HG03097 (cell line): Measurements from ENCODE around the gene NFE2L1.
"Not testable (repeated sequence)": the region's sequence is repeated elsewhere in the genome, so short reads cannot be mapped to it uniquely, and the experiment has no call there.

Experiments
- ATAC-seq: cut with Tn5 transposase; IDR thresholded peaks from one replicate; pipeline ENCODE4 v1.9.1; 2021; ENCODE audit not compliant: unreplicated experiment, low FRiP score

Gene NFE2L1, protein sequence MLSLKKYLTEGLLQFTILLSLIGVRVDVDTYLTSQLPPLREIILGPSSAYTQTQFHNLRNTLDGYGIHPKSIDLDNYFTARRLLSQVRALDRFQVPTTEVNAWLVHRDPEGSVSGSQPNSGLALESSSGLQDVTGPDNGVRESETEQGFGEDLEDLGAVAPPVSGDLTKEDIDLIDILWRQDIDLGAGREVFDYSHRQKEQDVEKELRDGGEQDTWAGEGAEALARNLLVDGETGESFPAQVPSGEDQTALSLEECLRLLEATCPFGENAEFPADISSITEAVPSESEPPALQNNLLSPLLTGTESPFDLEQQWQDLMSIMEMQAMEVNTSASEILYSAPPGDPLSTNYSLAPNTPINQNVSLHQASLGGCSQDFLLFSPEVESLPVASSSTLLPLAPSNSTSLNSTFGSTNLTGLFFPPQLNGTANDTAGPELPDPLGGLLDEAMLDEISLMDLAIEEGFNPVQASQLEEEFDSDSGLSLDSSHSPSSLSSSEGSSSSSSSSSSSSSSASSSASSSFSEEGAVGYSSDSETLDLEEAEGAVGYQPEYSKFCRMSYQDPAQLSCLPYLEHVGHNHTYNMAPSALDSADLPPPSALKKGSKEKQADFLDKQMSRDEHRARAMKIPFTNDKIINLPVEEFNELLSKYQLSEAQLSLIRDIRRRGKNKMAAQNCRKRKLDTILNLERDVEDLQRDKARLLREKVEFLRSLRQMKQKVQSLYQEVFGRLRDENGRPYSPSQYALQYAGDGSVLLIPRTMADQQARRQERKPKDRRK

DNA sequence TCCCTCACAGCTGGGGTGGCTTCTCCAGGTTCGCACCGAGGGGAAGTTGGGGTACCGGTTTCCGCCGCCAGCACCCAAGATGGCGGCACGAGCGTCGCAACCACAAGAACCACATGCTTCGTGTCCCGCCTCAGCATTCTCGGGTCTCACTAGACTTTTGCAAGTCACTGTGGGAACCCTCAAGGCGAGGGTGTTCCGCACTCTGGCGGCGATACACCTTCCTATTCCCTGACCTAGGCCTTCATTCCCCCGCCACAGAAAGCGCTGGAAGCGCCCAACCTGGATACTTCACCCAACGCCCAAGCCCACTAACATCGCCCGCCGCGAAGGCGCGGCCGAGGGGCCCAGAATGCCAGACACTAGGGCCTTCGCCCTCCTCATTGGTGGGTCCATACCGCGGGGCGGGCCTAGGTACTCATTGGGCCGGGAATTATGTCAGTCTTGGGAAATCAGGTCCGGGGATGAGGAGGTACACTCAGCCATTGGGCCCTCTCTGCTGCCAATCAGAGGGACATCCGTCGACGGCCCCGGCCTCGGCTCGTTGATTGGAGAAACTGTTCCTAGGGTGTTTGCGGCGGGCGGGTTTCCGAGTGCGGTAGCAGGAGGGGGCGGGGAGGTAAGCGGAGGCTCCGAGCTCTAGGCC lies at the start of gene NFE2L1:
Gene NFE2L1 (plus strand): TSS at position 619 of the 643 bp plus-strand sequence. CDS start 2,760 bp downstream, outside the sequence.
- peak; percentile 89 for ATAC-seq

GRCh38 chr17:47999582-47999981 lies 48.6 kb upstream of the NFE2L1 start:
- ATAC-seq = no peak

GRCh38 chr17:48001197-48001596 lies 47.0 kb upstream of the NFE2L1 start:
- ATAC-seq = no peak

GRCh38 chr17:48001657-48002056 lies 46.5 kb upstream of the NFE2L1 start:
- ATAC-seq = not testable (repeated sequence)

- ATAC-seq = no peak
These were observed 45.8 kb upstream of the NFE2L1 start for GRCh38 chr17:48002266-48002915.

GRCh38 chr17:48002916-48003416 lies 45.2 kb upstream of the NFE2L1 start:
- no peak for ATAC-seq

GRCh38 chr17:48003417-48004151 lies 44.6 kb upstream of the NFE2L1 start:
- ATAC-seq = no peak

DNA sequence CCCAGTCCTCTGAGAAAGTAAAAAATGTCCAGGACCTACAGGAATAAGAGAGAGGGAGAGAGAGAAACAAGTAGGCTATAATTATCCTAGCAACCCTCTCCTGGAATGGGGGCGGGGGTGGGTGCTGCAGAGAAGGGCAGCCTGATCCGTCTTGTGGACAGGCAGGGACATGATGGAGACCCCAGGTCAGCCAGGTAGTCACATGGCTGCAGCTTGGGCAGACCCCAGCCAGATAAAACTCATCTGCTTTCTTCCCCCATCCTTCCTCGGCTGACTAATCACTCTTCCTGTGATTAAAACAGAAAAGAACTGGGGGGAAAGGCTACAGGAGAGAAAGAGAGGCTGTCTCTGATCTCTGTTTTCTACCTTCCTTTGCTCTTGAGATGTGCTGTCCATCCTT lies 43.2 kb upstream of the NFE2L1 start:
- no peak for ATAC-seq

- no peak for ATAC-seq
These were observed 41.0 kb upstream of the NFE2L1 start for GRCh38 chr17:48006936-48007709.

GRCh38 chr17:48010193-48010592 lies 38.0 kb upstream of the NFE2L1 start:
- ATAC-seq = no peak

DNA sequence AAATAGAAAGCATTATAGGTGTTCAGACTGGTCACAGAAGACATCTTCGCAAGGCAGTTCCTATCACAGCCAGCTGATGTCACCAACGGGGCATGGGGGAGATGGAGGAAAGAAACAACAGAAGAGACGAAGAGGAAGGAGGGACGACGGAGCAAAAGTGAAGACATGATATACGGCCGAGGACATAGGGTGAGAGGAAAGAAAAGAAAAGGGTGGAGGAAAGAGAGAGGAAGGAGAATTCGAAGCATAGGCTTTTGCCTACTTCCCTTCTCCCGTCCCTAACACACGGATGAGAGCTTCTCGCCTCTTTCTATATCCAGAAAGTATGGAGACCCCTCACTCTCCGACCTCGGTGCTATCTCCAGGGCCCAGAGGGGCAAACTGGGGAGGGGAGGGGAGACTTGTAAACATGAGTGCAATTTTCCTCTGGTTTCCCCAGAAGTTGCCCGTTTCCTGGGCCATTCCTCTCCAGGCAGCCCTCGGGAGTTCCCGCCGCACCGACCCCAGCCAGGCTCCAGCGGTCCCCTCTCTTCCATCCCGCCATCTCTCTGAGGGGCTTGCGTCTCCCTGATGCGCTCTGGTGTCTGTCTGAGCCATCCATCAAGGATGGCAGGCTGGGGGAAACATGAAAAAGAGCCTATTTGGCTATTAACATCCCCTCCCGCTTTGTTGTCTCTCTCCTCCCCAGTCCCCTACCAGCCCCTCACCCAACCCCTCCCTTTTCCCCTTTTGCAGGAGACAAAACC lies 36.6 kb upstream of the NFE2L1 start:
- ATAC-seq = no peak

DNA sequence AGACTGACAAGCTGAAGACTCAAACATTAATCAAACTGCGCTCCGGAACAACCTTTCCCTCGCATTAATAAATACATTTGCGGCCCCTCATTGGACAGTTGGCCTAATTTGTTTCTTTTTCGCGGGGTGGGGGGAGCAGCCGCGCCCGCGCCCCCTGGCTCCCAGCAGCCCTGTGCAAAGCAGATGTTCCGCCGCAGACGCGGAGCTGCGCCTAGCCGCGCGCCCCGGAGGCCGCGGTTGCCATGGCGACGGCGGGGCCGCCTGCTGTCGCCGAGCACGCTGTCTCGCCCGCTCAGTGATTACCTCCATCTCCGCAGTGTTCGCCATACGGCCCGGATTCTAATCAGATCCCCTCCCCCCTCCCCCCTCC lies 36.0 kb upstream of the NFE2L1 start:
- no peak for ATAC-seq

- no peak for ATAC-seq
These were observed 35.5 kb upstream of the NFE2L1 start for GRCh38 chr17:48012654-48013053.

- no peak for ATAC-seq
These were observed 34.1 kb upstream of the NFE2L1 start for GRCh38 chr17:48013876-48014594.

DNA sequence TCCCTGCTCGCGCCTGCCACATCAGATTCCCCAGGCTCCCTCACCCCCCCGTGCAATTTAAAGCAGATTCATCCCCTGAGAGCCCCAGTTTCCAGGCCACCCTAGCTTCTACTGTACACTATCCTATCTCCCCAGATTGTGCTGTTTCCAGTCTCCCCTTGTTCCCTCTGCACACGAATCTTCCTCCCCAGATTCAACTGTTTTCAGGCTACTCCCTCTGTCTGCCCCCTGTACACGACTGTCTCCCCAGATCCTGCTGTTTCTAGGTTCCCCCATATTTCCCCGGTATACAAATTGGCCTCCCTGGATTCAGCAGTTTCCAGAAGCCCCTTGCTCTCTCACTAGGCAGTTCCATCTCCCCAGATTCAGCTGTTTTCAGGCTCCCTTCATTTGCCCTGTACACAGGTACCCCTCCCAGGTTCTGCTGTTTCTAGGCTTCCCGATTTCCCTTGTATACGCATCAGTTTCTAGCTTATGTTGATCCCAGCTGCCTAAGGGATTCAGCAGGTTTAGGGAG lies 33.5 kb upstream of the NFE2L1 start:
- no peak for ATAC-seq

DNA sequence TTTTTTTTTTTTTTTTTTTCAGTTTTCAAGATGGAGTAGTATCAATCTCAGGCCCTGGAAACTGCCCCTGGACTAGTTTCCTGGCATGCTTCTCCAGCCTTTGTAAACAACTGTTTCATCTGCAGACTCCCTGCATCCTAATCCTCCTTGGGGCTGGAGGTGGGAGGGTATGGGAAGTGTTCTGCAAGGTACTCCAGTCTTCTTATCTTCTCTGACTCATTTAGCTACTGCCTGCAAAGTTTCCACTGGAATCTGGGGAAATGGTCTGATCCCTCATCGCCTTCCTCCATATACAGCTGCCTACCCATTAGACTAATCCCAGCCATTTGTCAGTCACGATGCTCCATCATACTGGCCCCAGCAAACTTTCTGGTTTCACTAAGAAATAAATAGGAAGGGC lies 32.0 kb upstream of the NFE2L1 start:
- ATAC-seq = no peak

- not testable (repeated sequence) for ATAC-seq
These were observed 30.4 kb upstream of the NFE2L1 start for GRCh38 chr17:48017817-48018158.

- ATAC-seq = no peak
These were observed 26.2 kb upstream of the NFE2L1 start for GRCh38 chr17:48021934-48022333.
